Stomach smooth muscle (tissue), 2 donors: ENCODE data around the gene SLC39A1.

Experiments used
- H3K27ac ChIP-seq: one replicate; pipeline ENCODE4 v1.7.0; 2013; ENCODE audit warnings: mild to moderate bottlenecking, low read length, inconsistent platforms
- H3K27me3 ChIP-seq, 2 donors: one replicate each; pipeline ENCODE4 v1.7.0; 2013; ENCODE audit warnings: low read length in 2 of 2; ENCODE audit not compliant: insufficient read depth in 2 of 2, control insufficient read depth in 1 of 2
- H3K36me3 ChIP-seq, 2 donors: one replicate each; pipeline ENCODE4 v1.7.0; 2013; ENCODE audit warnings: low read length in 2 of 2; ENCODE audit not compliant: control insufficient read depth in 2 of 2, insufficient read depth in 2 of 2
- H3K4me1 ChIP-seq: one replicate; pipeline ENCODE4 v1.7.0; 2013; ENCODE audit warnings: low read length; ENCODE audit not compliant: control insufficient read depth, insufficient read depth
- H3K4me3 ChIP-seq, 2 donors: one replicate each; pipeline ENCODE4 v1.7.0; 2013; ENCODE audit warnings: low read length in 2 of 2
- H3K9ac ChIP-seq, 2 donors: one replicate each; pipeline ENCODE4 v1.7.0; 2013; ENCODE audit warnings: low read length in 2 of 2, mild to moderate bottlenecking in 1 of 2
- H3K9me3 ChIP-seq, 2 donors: one replicate each; pipeline ENCODE4 v1.7.0; 2013; ENCODE audit warnings: low read length in 2 of 2; ENCODE audit not compliant: control insufficient read depth in 2 of 2
- donor health status: healthy.
- donor health status: Pancreatic carcinoma.

The SLC39A1 gene

DNA sequence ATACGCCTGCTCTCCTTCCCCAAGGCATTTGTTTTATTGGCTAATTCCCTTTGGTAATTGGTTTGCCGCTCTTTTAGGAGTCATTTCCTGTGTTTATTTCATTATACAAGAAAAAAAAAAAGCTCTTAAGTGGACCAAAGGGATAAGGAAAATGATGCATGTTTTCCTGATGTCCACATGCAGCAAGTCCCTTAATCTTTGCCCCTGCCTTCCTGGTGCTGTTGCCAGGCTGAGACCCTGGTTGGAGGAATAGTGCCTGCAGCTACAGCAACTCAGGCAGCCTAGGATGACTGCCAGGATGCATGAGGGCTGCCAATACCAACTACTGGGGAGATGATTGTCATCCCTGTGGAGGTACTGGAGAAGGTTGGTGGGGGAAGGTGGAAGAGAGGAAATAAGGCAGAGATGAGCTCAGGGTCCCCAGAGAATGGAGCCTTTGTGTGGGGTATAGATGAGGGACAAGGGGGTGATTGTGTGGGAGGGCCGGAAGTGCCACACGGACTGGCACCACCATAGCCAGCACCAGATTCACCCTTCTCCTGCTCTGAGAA is 34.5 kb downstream of the SLC39A1 start:
- Histone ChIP-seq H3K9me3 (no peaks in the 10 kb centered on the region), H3K9ac (no peak overlapping the region), H3K27ac (no peak overlapping the region), H3K4me3 (no peak overlapping the region), H3K4me1 (peaks cover 6% of the 10 kb centered on the region), H3K36me3 (peaks cover 19 to 31% of the 10 kb centered on the region in 2 donors), H3K27me3 (no peaks in the 10 kb centered on the region)

DNA sequence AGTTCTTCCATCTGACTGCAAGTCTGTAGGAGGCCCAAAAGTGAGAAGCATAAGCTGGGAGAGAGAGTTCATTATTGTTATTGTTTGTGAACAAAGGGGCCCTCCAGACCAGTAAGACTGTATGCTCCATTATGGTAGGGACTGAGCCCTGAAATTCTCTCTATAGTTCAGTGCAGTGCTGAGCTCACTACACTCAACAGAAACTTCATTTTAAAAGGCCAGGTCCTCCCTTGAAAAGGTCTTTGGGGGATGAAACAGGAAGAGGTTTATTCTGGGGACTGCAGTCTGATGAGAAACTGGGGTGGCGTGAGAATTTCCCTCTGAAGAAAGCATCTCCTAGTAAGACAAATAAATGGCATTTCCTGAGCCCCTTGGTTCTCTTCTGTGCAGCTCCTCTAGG is 35.1 kb downstream of the SLC39A1 start:
- H3K9ac ChIP-seq, result no peak overlapping the region
- no peak overlapping the region for H3K4me3 ChIP-seq
- H3K9me3 ChIP-seq, result no peaks in the 10 kb centered on the region
- peaks cover 14 to 26% of the 10 kb centered on the region in 2 donors for H3K36me3 ChIP-seq
- H3K27me3 ChIP-seq, result no peaks in the 10 kb centered on the region
- no peak overlapping the region for H3K27ac ChIP-seq
- peaks cover 10% of the 10 kb centered on the region for H3K4me1 ChIP-seq

DNA sequence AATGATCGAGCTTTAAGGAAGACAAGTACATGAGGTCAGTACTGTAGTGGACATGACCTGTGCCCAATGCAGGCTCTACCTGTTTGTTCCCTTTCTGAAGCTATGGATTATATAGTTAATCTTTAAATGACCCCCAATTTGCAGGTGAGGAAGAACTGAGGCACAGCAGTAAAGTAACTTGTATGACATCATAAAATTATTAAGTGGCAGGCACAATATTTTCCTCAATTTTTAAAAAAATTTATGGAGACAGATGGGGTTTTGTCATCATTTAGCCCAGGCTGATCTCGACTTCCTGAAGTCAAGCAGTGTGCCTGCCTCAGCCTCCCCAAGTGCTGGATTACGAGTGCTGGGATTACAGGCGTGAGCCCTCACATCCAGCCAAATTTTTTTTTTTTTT is 36.9 kb downstream of the SLC39A1 start:
- Histone ChIP-seq H3K27me3 (no peaks in the 10 kb centered on the region), H3K27ac (no peak overlapping the region), H3K4me1 (peaks cover 15% of the 10 kb centered on the region), H3K36me3 (peaks cover 2 to 20% of the 10 kb centered on the region in 2 donors), H3K4me3 (no peak overlapping the region), H3K9ac (no peak overlapping the region), H3K9me3 (no peaks in the 10 kb centered on the region)

DNA sequence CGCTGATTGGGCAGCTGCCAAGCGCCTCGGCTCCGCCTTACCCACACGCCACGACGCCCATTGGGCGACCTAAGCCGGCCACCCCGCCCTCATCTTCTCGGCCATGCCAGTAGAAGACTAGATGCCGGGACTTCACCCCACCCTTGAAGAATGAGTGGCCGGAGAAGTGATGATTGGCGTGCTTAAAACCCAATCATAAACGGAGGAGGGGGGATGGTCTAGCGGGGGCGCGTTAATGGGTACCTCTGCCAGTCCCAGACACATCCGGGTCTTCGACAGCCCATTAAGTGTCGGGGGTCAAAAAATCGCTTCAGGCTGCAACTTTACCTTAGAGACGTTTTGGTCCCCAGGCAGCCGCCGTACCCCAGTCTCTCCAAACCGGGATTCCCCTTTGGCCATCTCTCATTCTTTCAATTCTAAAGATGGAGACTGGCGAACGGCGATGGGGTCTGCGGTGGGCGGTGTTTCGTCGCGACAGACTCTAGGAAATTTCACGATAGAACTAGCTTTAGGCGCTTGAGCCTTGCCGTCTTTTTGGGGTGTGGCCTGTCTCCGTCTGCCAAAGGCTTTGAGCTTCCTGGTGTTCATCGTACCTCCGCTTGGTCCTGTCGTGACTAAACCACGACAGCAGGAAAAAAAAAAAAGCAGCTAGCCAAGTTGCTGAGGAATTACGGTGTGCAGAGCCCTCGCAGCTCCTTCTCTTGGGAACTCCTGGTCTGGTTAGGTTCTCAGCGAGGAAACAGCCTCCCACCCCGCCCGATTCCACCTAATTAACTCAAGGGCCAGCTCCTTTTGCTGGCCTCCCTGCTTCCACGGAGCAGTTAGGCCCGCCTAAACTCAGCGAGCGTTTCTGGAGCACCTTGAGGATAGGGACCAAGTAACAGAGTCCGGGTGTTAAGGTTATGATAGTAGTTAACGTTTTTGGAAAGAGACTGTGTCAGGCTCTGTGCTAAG is 40.1 kb downstream of the SLC39A1 start, which contains the start of gene GATAD2B:
TSS of gene GATAD2B (minus strand) at position 1 of the 954 bp plus-strand sequence. CDS start 94,625 bp downstream, outside the sequence.
- Histone ChIP-seq H3K4me1 (peaks cover 31% of the 10 kb centered on the region), H3K27me3 (no peaks in the 10 kb centered on the region), H3K27ac (peak within 1 kb of the TSS; percentile 78), H3K4me3 (peak within 1 kb of the TSS; percentile 90 to 96), H3K9me3 (no peaks in the 10 kb centered on the region), H3K9ac (peak within 1 kb of the TSS; percentile 92 to 96), H3K36me3 (no peaks in the 10 kb centered on the region)

DNA sequence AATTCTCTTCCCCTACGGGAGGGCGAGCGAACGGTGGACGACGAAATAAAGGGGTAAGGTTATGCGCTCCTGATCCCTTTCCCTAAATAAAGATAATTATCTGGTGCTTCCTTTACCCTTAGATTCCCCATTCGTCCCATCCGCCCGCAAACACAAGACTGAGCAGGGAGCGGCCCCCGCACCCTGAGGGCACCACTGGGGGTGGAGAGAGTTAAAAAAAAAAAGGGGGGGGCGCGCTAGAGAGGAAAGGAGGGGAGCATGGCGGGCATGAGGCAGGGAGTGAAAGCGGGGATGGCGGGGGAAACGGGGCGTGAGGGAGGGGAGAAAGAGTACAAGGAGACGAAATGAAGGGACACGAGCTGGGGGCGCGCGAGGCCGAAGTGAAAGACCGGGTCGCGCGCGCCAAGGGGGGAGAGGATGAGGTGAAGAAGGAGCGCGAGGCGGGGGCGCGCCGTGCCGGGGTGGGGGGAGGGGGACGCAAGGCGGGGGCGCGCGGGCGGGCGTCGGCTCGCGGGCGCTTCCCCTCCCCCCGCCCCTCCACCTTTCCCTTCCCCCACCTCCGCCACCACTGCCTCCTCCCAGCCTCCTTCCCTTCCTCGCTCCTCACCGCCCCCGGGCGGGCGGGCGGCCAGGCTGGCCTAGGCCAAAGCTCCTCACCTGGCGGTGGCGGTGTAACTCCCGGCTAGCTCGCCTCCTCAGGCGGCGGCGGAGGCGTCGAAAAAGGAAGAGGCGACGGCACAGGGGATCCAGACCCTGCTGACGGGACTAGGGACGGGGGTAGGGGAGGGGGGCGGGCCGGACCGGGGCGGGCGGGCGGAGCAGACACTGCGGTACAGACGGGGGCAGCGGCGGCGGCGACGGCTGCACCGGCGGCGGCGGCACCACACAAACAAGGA is 41.0 kb downstream of the SLC39A1 start:
- peaks cover 31% of the 10 kb centered on the region for H3K4me1 ChIP-seq
- H3K4me3 ChIP-seq, result peak overlapping the region; percentile 76 to 90
- no peaks in the 10 kb centered on the region for H3K27me3 ChIP-seq
- H3K27ac ChIP-seq, result peak overlapping the region; percentile 60
- H3K9ac ChIP-seq, result peak overlapping the region; percentile 63 to 80
- no peaks in the 10 kb centered on the region for H3K36me3 ChIP-seq
- H3K9me3 ChIP-seq, result no peaks in the 10 kb centered on the region

DNA sequence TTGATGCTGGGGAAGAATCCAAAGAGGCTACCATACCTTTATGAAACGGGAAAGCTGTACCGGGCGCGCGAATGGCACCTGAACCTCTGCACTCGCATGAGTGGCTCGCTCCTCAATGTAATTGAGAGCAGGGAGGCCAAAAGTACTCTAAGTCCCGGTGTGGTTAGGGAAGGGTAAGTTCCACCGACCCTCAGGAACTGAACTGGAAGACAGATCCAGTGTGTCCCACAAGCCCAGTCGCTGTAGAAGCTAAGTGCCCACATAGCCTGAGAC is 41.6 kb downstream of the SLC39A1 start:
- Histone ChIP-seq H3K27ac (peak overlapping the region; percentile 60), H3K9ac (peak overlapping the region; percentile 63 to 80), H3K36me3 (no peaks in the 10 kb centered on the region), H3K4me3 (peak overlapping the region; percentile 76 to 90), H3K4me1 (peaks cover 31% of the 10 kb centered on the region), H3K27me3 (no peaks in the 10 kb centered on the region), H3K9me3 (no peaks in the 10 kb centered on the region)

DNA sequence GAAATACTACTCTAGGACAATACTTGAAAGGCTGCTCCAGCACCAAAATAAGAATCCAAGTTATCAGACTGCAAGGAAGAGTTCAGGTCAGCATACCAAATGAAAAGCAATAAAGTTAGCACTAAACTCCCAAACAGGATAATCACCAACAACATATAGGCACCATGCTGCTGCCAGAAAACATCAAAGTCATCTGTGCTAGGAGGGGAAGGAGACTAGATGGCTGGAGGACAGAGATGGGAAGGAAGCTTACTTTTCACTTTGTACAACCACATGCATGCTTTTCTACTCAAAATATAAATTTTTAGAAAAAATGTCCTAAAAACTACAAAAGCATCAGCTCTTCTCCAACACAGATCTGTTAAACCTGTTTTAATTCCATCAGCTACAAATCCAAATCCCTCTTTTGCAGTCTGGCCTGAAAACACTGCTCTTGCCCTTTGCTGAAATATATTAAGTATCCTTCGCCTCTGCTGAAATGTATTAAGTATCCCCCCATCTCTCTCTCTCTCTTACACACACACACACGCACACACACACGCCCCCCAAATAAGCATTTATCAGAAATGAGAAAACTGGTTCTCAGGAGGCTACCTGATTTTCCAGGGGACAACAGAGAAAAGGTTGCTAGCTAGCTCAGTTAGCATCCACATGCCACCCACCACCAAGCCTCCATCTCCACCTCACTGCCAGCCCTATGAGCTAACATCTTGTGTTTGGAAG is 42.1 kb downstream of the SLC39A1 start:
- Histone ChIP-seq H3K27ac (peak overlapping the region; percentile 60), H3K27me3 (no peaks in the 10 kb centered on the region)

DNA sequence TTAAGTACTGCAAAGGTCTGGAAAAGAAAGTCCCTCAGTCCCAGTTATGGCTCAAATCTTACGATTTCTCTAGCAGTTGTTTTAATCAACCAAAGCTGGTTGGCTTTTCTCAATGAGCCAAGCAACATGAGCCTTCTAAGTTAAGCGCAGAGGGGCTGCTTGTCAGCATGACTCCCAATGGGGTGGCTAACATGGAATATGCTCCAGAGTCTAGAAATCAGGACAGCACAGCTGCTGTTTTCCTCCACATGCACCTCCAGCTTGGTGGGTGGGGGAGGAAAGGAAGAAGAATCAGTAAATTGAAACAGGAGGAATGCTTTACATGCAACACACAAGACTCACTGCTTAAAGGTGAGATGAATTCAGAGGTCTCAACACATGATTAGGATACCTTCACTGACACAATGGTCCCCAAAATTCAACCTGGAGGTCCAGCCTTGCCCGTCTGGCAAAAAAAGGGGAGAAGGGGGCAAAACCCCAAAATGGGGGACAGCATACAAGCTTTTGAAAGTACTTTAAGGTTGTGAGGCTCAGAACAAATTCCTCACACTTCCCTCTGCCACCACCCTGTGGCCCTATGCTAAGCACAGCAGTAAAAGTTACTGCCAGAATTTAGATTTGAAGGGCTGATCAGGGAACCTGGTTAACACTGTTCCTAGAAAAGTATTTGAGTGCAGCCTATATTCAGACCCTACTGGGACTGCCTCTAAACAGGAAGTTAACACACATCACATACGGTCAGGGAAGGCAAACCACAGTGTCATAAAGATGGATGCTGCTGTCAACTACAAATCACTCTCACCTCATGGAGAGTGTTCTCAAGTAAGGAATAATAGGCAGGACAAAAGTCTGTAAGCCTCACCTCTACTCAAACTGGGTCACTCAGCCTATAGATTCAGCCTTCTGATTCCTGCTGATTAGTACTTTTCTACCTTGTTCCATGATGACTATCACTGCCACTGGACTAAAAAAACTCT is 43.2 kb downstream of the SLC39A1 start:
- Histone ChIP-seq H3K27ac (no peak overlapping the region), H3K4me1 (peaks cover 31% of the 10 kb centered on the region), H3K4me3 (peak overlapping the region in 1 of 2 donors; percentile 22), H3K36me3 (no peaks in the 10 kb centered on the region), H3K9ac (peak overlapping the region; percentile 47 to 63), H3K9me3 (no peaks in the 10 kb centered on the region), H3K27me3 (no peaks in the 10 kb centered on the region)

More for the DNA sequence above, 42.1 kb downstream of the SLC39A1 start:
- no peaks in the 10 kb centered on the region for H3K9me3 ChIP-seq
- peaks cover 31% of the 10 kb centered on the region for H3K4me1 ChIP-seq
- no peaks in the 10 kb centered on the region for H3K36me3 ChIP-seq
- H3K4me3 ChIP-seq, result peak overlapping the region; percentile 76 to 90
- H3K9ac ChIP-seq, result peak overlapping the region; percentile 63 to 80

DNA sequence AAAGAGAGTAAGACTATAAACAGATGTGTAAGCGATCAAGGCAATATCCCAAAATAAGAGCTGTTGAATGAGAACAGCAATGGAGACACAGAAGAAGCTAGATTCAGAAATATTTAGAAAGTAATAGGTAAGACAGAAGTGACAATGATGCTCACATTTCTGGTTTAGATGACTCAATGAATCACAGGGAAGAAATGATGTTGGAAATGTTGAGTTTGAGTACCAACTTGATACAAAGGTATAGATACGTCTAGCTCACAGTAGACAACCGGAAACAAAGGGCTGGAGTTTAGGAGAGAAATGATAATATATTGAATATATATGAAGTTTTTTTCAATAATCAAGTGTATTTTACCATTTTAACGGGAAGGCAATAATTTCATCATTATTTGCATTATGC is 47.0 kb downstream of the SLC39A1 start:
- no peaks in the 10 kb centered on the region for H3K9me3 ChIP-seq
- peaks cover 20% of the 10 kb centered on the region for H3K4me1 ChIP-seq
- H3K9ac ChIP-seq, result no peak overlapping the region
- no peak overlapping the region for H3K27ac ChIP-seq
- no peaks in the 10 kb centered on the region for H3K36me3 ChIP-seq
- H3K27me3 ChIP-seq, result no peaks in the 10 kb centered on the region
- no peak overlapping the region for H3K4me3 ChIP-seq
